Esophagus squamous epithelium (tissue), 4 donors: ENCODE results near the gene ZNF792.

Source experiments
- CTCF ChIP-seq, 6 experiments: fragments of 450-650 bp in 4 of 6; fragments of 200-600 bp in 2 of 6; sonication (generic) in 2 of 6; IDR thresholded peaks; one replicate each; pipeline ENCODE4 v1.5.1; 2016 to 2019; ENCODE audit warnings: antibody characterized with exemption in 6 of 6, mild to moderate bottlenecking in 4 of 6, moderate library complexity in 4 of 6
- POLR2A ChIP-seq, 4 donors: fragments of 450-650 bp; IDR thresholded peaks; one replicate each; pipeline ENCODE4 v1.6.1; 2017; ENCODE audit warnings: antibody characterized with exemption in 4 of 4, mild to moderate bottlenecking in 4 of 4, moderate library complexity in 3 of 4

DNA sequence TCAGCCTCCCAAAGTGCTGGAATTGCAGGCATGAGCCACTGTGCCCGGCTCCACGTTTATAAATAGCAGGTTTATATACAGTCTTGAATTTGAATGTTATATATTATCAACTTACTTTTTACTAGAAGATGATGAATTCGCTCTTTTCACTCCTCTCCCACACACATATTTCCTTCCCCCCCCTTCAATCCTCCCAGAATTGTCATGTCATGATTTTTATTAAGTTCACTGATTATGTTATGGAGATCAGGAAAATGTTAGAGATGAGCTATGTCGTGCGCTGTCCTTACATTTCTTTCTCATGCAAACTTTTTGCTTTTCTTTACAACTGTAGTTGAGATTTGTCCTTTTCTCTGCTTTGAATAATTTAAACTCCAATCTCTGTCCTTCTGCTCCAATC lies 18.2 kb upstream of the ZNF792 start:
- no peak for TF ChIP-seq POLR2A (IDR thresholded peaks at IDR 0.05)
- TF ChIP-seq CTCF (IDR thresholded peaks at IDR 0.05): no peak
